CD4-positive, alpha-beta T cell treated with Interleukin-2 at 100 ng/mL for 4 hours (primary cell): ENCODE measurements around the gene UBASH3A.
"Not testable (repeated sequence)": the region's sequence is repeated elsewhere in the genome, so short reads cannot be mapped to it uniquely, and the experiment has no call there.

Source experiments
- DNase-seq: peaks from one replicate; pipeline ENCODE4 v3.0.0-alpha.2; 2020; ENCODE audit warnings: low spot score

The UBASH3A gene

GRCh38 chr21:42468491-42469131 lies 64.9 kb downstream of the UBASH3A start:
- DNase-seq, result no peak

- DNase-seq, result no peak
Observed at GRCh38 chr21:42469272-42469671, 65.6 kb downstream of the UBASH3A start.

GRCh38 chr21:42469726-42470125 lies 66.0 kb downstream of the UBASH3A start:
- not testable (repeated sequence) for DNase-seq

GRCh38 chr21:42471206-42471605 lies 67.5 kb downstream of the UBASH3A start:
- DNase-seq, result no peak

- DNase-seq, result no peak
Observed at GRCh38 chr21:42471716-42472330, 68.1 kb downstream of the UBASH3A start.

- no peak for DNase-seq
Observed at GRCh38 chr21:42472521-42472920, 68.8 kb downstream of the UBASH3A start.

- DNase-seq, result no peak
Observed at GRCh38 chr21:42473498-42474042, 69.9 kb downstream of the UBASH3A start.

- no peak for DNase-seq
Observed at GRCh38 chr21:42474043-42474831, 70.5 kb downstream of the UBASH3A start.

- DNase-seq, result no peak
Observed at GRCh38 chr21:42475036-42475435, 71.3 kb downstream of the UBASH3A start.

GRCh38 chr21:42475526-42476387 lies 72.1 kb downstream of the UBASH3A start:
- DNase-seq, result no peak

- DNase-seq, result no peak
Observed at GRCh38 chr21:42476388-42477331, 73.0 kb downstream of the UBASH3A start.

GRCh38 chr21:42478504-42478903 lies 74.8 kb downstream of the UBASH3A start:
- no peak for DNase-seq

- DNase-seq, result no peak
Observed at GRCh38 chr21:42479582-42479981, 75.9 kb downstream of the UBASH3A start.

- DNase-seq, result no peak
Observed at GRCh38 chr21:42480736-42481135, 77.0 kb downstream of the UBASH3A start.

- no peak for DNase-seq
Observed at GRCh38 chr21:42481169-42481568, 77.5 kb downstream of the UBASH3A start.

- DNase-seq, result no peak
Observed at GRCh38 chr21:42484966-42485365, 81.3 kb downstream of the UBASH3A start.

- DNase-seq, result no peak
Observed at GRCh38 chr21:42486072-42486471, 82.4 kb downstream of the UBASH3A start.

GRCh38 chr21:42486531-42486930 lies 82.8 kb downstream of the UBASH3A start:
- DNase-seq, result no peak

GRCh38 chr21:42489006-42489563 lies 85.4 kb downstream of the UBASH3A start:
- DNase-seq, result no peak

- DNase-seq, result no peak
Observed at GRCh38 chr21:42489991-42490390, 86.3 kb downstream of the UBASH3A start.
